ENCODE measurements around the gene MED1. TPM values are rescaled to one million over a fixed set of nuclear protein-coding genes. Genes with fewer than 3 reads are reported as not detected.
A peak's percentile ranks its signal among the peaks of the same experiment; 100 is the strongest.

MED1 gene
- total RNA-seq, 1 experiment from 2014 or later = 41.5 TPM

GRCh38 chr17:39400547-39401411 lies 50.3 kb downstream of the MED1 start:
- POLR2A ChIA-PET (ENCODE audit: low non-redundant PET) = interaction anchor here (0.7 kb wide), 1 partner anchor 53 kb away, joined by 9 read pairs; no protein-coding TSS in a partner anchor
- Histone ChIP-seq H3K27ac (ENCODE audit: low read depth, low read length, poor library complexity, severe bottlenecking) (peak overlapping the region; percentile 50), H3K4me1 (ENCODE audit: insufficient read depth, low read length, poor library complexity, severe bottlenecking) (no peaks in the 10 kb centered on the region), H3K9me3 (ENCODE audit: low read depth, low read length, poor library complexity, severe bottlenecking) (no peaks in the 10 kb centered on the region), H3K4me3 (ENCODE audit: low read depth, low read length, poor library complexity, severe bottlenecking) (peak overlapping the region; percentile 67), H3K36me3 (ENCODE audit: insufficient read depth, low read length, poor library complexity, severe bottlenecking) (no peaks in the 10 kb centered on the region), H3K27me3 (replicated peaks; ENCODE audit: insufficient read depth, low read depth, low read length, poor library complexity) (no peaks in the 10 kb centered on the region)
- no TSS peak for BruUV-seq (replicated peaks)
- CTCF ChIA-PET = no interaction called here
- intact Hi-C loops (cut with micrococcal nuclease; ENCODE audit: unreplicated experiment) = no loop called here
- DNase-seq (ENCODE audit: low spot score) = no peak
- TF ChIP-seq EZH2 (IDR thresholded peaks at IDR 0.05; ENCODE audit: borderline replicate concordance, low read depth, low read length, poor library complexity, severe bottlenecking) = no peak
- TF ChIP-seq, protein P1, sequence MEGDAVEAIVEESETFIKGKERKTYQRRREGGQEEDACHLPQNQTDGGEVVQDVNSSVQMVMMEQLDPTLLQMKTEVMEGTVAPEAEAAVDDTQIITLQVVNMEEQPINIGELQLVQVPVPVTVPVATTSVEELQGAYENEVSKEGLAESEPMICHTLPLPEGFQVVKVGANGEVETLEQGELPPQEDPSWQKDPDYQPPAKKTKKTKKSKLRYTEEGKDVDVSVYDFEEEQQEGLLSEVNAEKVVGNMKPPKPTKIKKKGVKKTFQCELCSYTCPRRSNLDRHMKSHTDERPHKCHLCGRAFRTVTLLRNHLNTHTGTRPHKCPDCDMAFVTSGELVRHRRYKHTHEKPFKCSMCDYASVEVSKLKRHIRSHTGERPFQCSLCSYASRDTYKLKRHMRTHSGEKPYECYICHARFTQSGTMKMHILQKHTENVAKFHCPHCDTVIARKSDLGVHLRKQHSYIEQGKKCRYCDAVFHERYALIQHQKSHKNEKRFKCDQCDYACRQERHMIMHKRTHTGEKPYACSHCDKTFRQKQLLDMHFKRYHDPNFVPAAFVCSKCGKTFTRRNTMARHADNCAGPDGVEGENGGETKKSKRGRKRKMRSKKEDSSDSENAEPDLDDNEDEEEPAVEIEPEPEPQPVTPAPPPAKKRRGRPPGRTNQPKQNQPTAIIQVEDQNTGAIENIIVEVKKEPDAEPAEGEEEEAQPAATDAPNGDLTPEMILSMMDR (conservative IDR thresholded peaks at IDR 0.05; ENCODE audit: low read depth, low read length) = no peak

DNA sequence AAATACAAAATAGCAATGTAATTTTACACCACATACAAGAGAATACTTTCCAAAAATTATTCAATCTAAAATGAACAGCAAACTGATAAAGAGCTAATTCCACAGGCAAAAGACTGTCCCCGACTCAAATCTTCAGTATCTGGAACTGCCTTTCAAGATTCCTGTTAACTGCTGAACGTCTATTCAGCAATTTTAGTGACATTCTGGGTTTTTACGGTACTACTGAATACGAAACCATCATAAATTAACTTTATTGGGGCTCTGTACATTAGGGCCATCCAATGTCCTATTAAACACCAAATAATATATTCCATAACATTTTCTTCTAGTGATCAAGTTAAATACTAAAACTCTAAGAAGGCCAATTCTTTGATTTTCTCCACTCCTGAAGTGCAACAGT lies 51.3 kb downstream of the MED1 start:
- Histone ChIP-seq H3K9me3 (ENCODE audit: low read depth, low read length, poor library complexity, severe bottlenecking) (no peaks in the 10 kb centered on the region), H3K4me1 (ENCODE audit: insufficient read depth, low read length, poor library complexity, severe bottlenecking) (no peaks in the 10 kb centered on the region), H3K36me3 (ENCODE audit: insufficient read depth, low read length, poor library complexity, severe bottlenecking) (no peaks in the 10 kb centered on the region), H3K27ac (ENCODE audit: low read depth, low read length, poor library complexity, severe bottlenecking) (no peak overlapping the region), H3K27me3 (replicated peaks; ENCODE audit: insufficient read depth, low read depth, low read length, poor library complexity) (no peaks in the 10 kb centered on the region), H3K4me3 (ENCODE audit: low read depth, low read length, poor library complexity, severe bottlenecking) (peak overlapping the region; percentile 67)
- POLR2A ChIA-PET (ENCODE audit: low non-redundant PET) = no interaction called here
- CTCF ChIA-PET = no interaction called here
- BruUV-seq (replicated peaks) = no TSS peak
- TF ChIP-seq, protein P1 (conservative IDR thresholded peaks at IDR 0.05; ENCODE audit: low read depth, low read length) = no peak
- TF ChIP-seq EZH2 (IDR thresholded peaks at IDR 0.05; ENCODE audit: borderline replicate concordance, low read depth, low read length, poor library complexity, severe bottlenecking) = no peak
- DNase-seq (ENCODE audit: low spot score) = no peak
- intact Hi-C loops (cut with micrococcal nuclease; ENCODE audit: unreplicated experiment) = no loop called here

GRCh38 chr17:39393736-39394135 lies 57.3 kb downstream of the MED1 start:
- POLR2A ChIA-PET (ENCODE audit: low non-redundant PET) = no interaction called here
- intact Hi-C loops (cut with micrococcal nuclease; ENCODE audit: unreplicated experiment) = no loop called here
- DNase-seq (ENCODE audit: low spot score) = peak; percentile 1
- no peaks in the 10 kb centered on the region for H3K9me3 ChIP-seq (ENCODE audit: low read depth, low read length, poor library complexity, severe bottlenecking)
- H3K27ac ChIP-seq (ENCODE audit: low read depth, low read length, poor library complexity, severe bottlenecking) = no peak overlapping the region
- no peaks in the 10 kb centered on the region for H3K27me3 ChIP-seq (replicated peaks; ENCODE audit: insufficient read depth, low read depth, low read length, poor library complexity)
- TF ChIP-seq, protein P1 (conservative IDR thresholded peaks at IDR 0.05; ENCODE audit: low read depth, low read length) = no peak
- no peak for TF ChIP-seq EZH2 (IDR thresholded peaks at IDR 0.05; ENCODE audit: borderline replicate concordance, low read depth, low read length, poor library complexity, severe bottlenecking)
- H3K36me3 ChIP-seq (ENCODE audit: insufficient read depth, low read length, poor library complexity, severe bottlenecking) = no peaks in the 10 kb centered on the region
- BruUV-seq (replicated peaks) = no TSS peak
- H3K4me1 ChIP-seq (ENCODE audit: insufficient read depth, low read length, poor library complexity, severe bottlenecking) = no peaks in the 10 kb centered on the region
- H3K4me3 ChIP-seq (ENCODE audit: low read depth, low read length, poor library complexity, severe bottlenecking) = no peak overlapping the region
- CTCF ChIA-PET = interaction anchor here (0.5 kb wide), 1 partner anchor 150 kb away, joined by 4 read pairs; no protein-coding TSS in a partner anchor
